AG10803 (cell line): ENCODE data around the gene MMADHC.
A peak's percentile ranks its signal among the peaks of the same experiment; 100 is the strongest.

Source experiments
- DNase-seq: peaks from one replicate; pipeline ENCODE4 v3.0.0; 2010; ENCODE audit warnings: low read depth
- H3K4me3 ChIP-seq: 2 replicates; pipeline ENCODE4 v1.5.1; 2011; ENCODE audit warnings: mild to moderate bottlenecking, low read length, control low read depth
- TF ChIP-seq, protein P1 (sequence below): conservative IDR thresholded peaks from 2 replicates; pipeline ENCODE4 v1.5.1; 2011; ENCODE audit warnings: mild to moderate bottlenecking, low read length, control low read depth, inconsistent platforms

The MMADHC gene

GRCh38 chr2:149579972-149580882 lies 7.3 kb downstream of the MMADHC start:
- peak; percentile 33 for DNase-seq
- TF ChIP-seq, protein P1, sequence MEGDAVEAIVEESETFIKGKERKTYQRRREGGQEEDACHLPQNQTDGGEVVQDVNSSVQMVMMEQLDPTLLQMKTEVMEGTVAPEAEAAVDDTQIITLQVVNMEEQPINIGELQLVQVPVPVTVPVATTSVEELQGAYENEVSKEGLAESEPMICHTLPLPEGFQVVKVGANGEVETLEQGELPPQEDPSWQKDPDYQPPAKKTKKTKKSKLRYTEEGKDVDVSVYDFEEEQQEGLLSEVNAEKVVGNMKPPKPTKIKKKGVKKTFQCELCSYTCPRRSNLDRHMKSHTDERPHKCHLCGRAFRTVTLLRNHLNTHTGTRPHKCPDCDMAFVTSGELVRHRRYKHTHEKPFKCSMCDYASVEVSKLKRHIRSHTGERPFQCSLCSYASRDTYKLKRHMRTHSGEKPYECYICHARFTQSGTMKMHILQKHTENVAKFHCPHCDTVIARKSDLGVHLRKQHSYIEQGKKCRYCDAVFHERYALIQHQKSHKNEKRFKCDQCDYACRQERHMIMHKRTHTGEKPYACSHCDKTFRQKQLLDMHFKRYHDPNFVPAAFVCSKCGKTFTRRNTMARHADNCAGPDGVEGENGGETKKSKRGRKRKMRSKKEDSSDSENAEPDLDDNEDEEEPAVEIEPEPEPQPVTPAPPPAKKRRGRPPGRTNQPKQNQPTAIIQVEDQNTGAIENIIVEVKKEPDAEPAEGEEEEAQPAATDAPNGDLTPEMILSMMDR = no peak
- H3K4me3 ChIP-seq = no peak overlapping the region

- TF ChIP-seq, protein P1 = no peak
- H3K4me3 ChIP-seq = no peak overlapping the region
Observed at GRCh38 chr2:149577269-149577668, 10.3 kb downstream of the MMADHC start.

GRCh38 chr2:149575752-149576151 lies 11.8 kb downstream of the MMADHC start:
- H3K4me3 ChIP-seq = no peak overlapping the region
- no peak for DNase-seq
- TF ChIP-seq, protein P1 = no peak

More at GRCh38 chr2:149577269-149577668, 10.3 kb downstream of the MMADHC start:
- no peak for DNase-seq

DNA sequence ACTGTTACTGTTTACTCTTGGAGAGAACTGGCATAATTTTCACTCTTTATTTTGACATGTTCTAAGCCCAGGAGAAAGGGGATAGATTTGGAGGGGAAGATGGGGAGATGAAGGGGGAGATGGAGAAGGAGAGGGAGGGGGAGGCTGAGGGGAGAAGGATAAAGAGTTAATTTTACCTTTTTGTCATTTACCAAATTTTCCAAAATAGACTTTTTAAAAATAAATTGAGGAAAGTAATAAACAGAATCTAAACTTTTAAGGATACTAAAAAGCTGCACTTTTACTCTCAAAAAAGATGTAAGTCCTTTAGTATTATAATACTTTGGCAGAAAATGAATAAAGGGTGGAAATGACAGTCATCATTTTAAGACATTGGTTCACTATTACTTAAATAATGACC lies 12.3 kb downstream of the MMADHC start:
- no peak overlapping the region for H3K4me3 ChIP-seq
- no peak for DNase-seq
- TF ChIP-seq, protein P1 = no peak

- H3K4me3 ChIP-seq = no peak overlapping the region
- TF ChIP-seq, protein P1 = peak; percentile 55
- peak; percentile 26 for DNase-seq
Observed at GRCh38 chr2:149573760-149574159, 13.8 kb downstream of the MMADHC start.

GRCh38 chr2:149572102-149572953 lies 15.2 kb downstream of the MMADHC start:
- DNase-seq = peak; percentile 66
- H3K4me3 ChIP-seq = no peak overlapping the region
- TF ChIP-seq, protein P1 = no peak
